ENCODE measurements around the gene PSMD1.

DNA sequence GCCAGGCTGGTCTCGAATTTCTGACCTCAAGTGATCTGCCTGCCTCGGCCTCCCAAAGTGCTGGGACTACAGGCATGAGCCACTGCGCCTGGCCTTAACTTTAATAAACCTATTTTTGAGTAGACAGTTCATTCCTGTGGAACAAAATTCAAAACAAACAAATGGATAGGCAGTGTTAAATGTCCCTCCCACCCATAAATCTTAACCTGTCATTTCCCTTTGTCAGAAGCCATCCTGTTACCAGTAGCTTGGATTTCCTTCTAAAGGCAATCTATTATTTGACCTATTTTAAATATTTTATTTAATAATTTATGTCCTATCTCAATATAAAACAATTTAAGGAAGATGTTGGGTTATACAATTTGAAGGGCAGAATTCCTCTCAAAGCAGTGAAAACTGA, 25.9 kb upstream of the PSMD1 start:
- TF ChIP-seq GATA2 (IDR thresholded peaks at IDR 0.05; ENCODE audit: low read depth, low read length) (no peak), GATA3 (IDR thresholded peaks at IDR 0.05; ENCODE audit: low read depth, low read length) (no peak)

Measured in SH-SY5Y (cell line).